Ascending aorta (tissue), 2 donors: ENCODE data around the gene PTGER1. TPM values are rescaled to one million over a fixed set of nuclear protein-coding genes. Genes with fewer than 3 reads are reported as not detected.
A peak's percentile ranks its signal among the peaks of the same experiment; 100 is the strongest.

Source experiments
- DNase-seq, 2 donors: peaks; one replicate each; pipeline ENCODE4 v3.0.0-alpha.2; 2019; ENCODE audit warnings: low spot score in 2 of 2
- H3K27ac ChIP-seq, 2 donors: fragments of 200-600 bp; sonication (generic); one replicate each; pipeline ENCODE4 v1.5.1; 2016 to 2017; ENCODE audit warnings: mild to moderate bottlenecking in 1 of 2
- H3K27me3 ChIP-seq: fragments of 200-600 bp; sonication (generic); one replicate; pipeline ENCODE4 v1.5.1; 2017
- H3K36me3 ChIP-seq, 2 donors: fragments of 200-600 bp; sonication (generic); one replicate each; pipeline ENCODE4 v1.5.1; 2016
- H3K4me1 ChIP-seq, 2 donors: fragments of 200-600 bp; sonication (generic); one replicate each; pipeline ENCODE4 v1.5.1; 2016 to 2017; ENCODE audit warnings: mild to moderate bottlenecking in 1 of 2
- H3K4me3 ChIP-seq, 2 donors: fragments of 200-600 bp; sonication (generic); one replicate each; pipeline ENCODE4 v1.5.1; 2016 to 2017; ENCODE audit warnings: mild to moderate bottlenecking in 1 of 2
- H3K9me3 ChIP-seq, 2 donors: fragments of 200-600 bp; sonication (generic); one replicate each; pipeline ENCODE4 v1.5.1; 2016
- intact Hi-C: fragments of 100-400 bp; cut with DNase I; formaldehyde crosslinking; loops from one replicate; pipeline ENCODE4 v1.15.1; 2023
- total RNA-seq: library from RNA; depleted of rRNA; stranded (reverse); fragments of >200 nt; gene quantifications from one replicate; pipeline ENCODE4 v1.1.0, GENCODE V29; 2016
- TF ChIP-seq, protein P1 (sequence below), 3 experiments: fragments of 200-600 bp in 2 of 3; fragments of 450-650 bp in 1 of 3; sonication (generic) in 2 of 3; IDR thresholded peaks; one replicate each; pipeline ENCODE4 v1.5.1; 2016 to 2019; ENCODE audit warnings: antibody characterized with exemption in 3 of 3, mild to moderate bottlenecking in 1 of 3, moderate library complexity in 1 of 3

PTGER1 gene
- total RNA-seq, 1 donor from 2014 or later = 17.1 TPM

GRCh38 chr19:14514215-14514863 is 39.2 kb upstream of the PTGER1 start:
- Histone ChIP-seq H3K4me1 (peaks cover 8 to 34% of the 10 kb centered on the region in 2 donors), H3K27ac (no peak overlapping the region), H3K4me3 (no peak overlapping the region), H3K36me3 (peaks cover 23 to 36% of the 10 kb centered on the region in 2 donors), H3K27me3 (no peaks in the 10 kb centered on the region), H3K9me3 (no peaks in the 10 kb centered on the region)
- DNase-seq = no peak
- intact Hi-C loops = no loop called here
- TF ChIP-seq, protein P1, sequence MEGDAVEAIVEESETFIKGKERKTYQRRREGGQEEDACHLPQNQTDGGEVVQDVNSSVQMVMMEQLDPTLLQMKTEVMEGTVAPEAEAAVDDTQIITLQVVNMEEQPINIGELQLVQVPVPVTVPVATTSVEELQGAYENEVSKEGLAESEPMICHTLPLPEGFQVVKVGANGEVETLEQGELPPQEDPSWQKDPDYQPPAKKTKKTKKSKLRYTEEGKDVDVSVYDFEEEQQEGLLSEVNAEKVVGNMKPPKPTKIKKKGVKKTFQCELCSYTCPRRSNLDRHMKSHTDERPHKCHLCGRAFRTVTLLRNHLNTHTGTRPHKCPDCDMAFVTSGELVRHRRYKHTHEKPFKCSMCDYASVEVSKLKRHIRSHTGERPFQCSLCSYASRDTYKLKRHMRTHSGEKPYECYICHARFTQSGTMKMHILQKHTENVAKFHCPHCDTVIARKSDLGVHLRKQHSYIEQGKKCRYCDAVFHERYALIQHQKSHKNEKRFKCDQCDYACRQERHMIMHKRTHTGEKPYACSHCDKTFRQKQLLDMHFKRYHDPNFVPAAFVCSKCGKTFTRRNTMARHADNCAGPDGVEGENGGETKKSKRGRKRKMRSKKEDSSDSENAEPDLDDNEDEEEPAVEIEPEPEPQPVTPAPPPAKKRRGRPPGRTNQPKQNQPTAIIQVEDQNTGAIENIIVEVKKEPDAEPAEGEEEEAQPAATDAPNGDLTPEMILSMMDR (IDR thresholded peaks at IDR 0.05) = no peak

GRCh38 chr19:14512406-14512961 is 37.3 kb upstream of the PTGER1 start:
- Histone ChIP-seq H3K4me1 (peaks cover 8 to 27% of the 10 kb centered on the region in 2 donors), H3K27me3 (no peaks in the 10 kb centered on the region), H3K4me3 (no peak overlapping the region), H3K9me3 (no peaks in the 10 kb centered on the region), H3K36me3 (peaks cover 23 to 36% of the 10 kb centered on the region in 2 donors), H3K27ac (no peak overlapping the region)
- TF ChIP-seq, protein P1 (IDR thresholded peaks at IDR 0.05) = no peak
- intact Hi-C loops = no loop called here
- DNase-seq = no peak

GRCh38 chr19:14511229-14511593 is 36.1 kb upstream of the PTGER1 start:
- no peaks in the 10 kb centered on the region for H3K27me3 ChIP-seq
- DNase-seq = no peak
- peaks cover 22 to 33% of the 10 kb centered on the region in 2 donors for H3K36me3 ChIP-seq
- no peak overlapping the region for H3K4me3 ChIP-seq
- no peaks in the 10 kb centered on the region for H3K9me3 ChIP-seq
- H3K4me1 ChIP-seq = peaks cover 6 to 19% of the 10 kb centered on the region in 2 donors
- intact Hi-C loops = no loop called here
- TF ChIP-seq, protein P1 (IDR thresholded peaks at IDR 0.05) = no peak
- no peak overlapping the region for H3K27ac ChIP-seq

GRCh38 chr19:14510311-14511228 is 35.4 kb upstream of the PTGER1 start:
- Histone ChIP-seq H3K4me1 (peaks cover under 1 to 12% of the 10 kb centered on the region in 2 donors), H3K9me3 (no peaks in the 10 kb centered on the region), H3K27me3 (no peaks in the 10 kb centered on the region), H3K4me3 (peak overlapping the region in 1 of 2 donors; percentile 3), H3K36me3 (peaks cover 16 to 26% of the 10 kb centered on the region in 2 donors), H3K27ac (no peak overlapping the region)
- TF ChIP-seq, protein P1 (IDR thresholded peaks at IDR 0.05) = no peak
- intact Hi-C loops = no loop called here
- DNase-seq = peak in 1 of 2 donors; percentile 72

- no peaks in the 10 kb centered on the region for H3K4me1 ChIP-seq
Measured at GRCh38 chr19:14507704-14508542, 32.8 kb upstream of the PTGER1 start.

More at GRCh38 chr19:14507704-14508542, 32.8 kb upstream of the PTGER1 start:
- H3K36me3 ChIP-seq = no peaks in the 10 kb centered on the region
- intact Hi-C loops = no loop called here
- no peaks in the 10 kb centered on the region for H3K27me3 ChIP-seq
- no peak overlapping the region for H3K27ac ChIP-seq
- no peaks in the 10 kb centered on the region for H3K9me3 ChIP-seq
- no peak for DNase-seq
- TF ChIP-seq, protein P1 (IDR thresholded peaks at IDR 0.05) = no peak
- H3K4me3 ChIP-seq = no peak overlapping the region
